ENCODE measurements around the gene STAMBPL1. TPM values are rescaled to one million over a fixed set of nuclear protein-coding genes. Genes with fewer than 3 reads are reported as not detected.

The STAMBPL1 gene
- total and polyA plus RNA-seq, 11 donors: 1.0 to 6.3 (median 3.3) TPM

DNA sequence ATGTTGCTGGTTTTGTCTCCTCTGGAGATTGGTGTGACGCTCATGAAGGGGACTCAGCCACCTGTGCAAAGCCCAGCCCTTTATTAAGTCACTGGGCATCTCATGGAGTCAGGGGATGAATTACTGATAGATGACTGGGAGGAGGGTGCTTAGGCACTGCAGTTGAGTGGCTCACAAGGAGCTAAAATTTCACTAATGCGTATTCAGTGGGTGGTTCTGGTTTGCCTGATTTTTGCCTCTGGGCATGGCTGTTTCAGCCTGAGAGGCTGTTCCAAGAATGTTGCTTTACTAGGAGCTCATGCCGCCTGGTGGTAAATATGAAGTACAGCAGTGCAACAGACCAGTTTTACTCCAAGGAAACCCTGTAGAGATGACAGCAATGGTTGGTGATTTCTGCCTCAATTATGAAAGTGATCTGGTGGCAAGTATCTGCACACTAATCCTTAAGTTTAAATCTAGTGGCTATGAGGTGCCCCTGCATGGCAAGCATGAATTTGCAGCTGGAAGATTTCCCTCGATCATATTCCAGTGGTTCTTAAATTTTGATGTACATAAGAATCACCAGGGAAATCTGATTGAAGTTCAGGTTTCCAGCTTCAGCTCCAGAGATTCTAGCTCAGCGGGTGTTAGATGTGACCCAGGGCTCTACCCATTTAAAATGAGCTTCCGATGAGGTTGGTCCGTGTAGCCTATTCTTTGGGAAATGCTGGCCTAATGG lies 52.7 kb downstream of the STAMBPL1 start:
- DNase-seq: peak in 4 of 5 donors; percentile 50 to 62 (median 56)
- intact Hi-C loops (cut with DNase I): loop anchor here in 9 of 10 donors (1.0 to 5.0 kb wide), 5 partner anchors 50 to 99 kb away; partner anchors contain the start of gene STAMBPL1 (in 2 of the 9)
- Histone ChIP-seq H3K27ac (peak overlapping the region in 8 of 12 donors; percentile 22 to 78 (median 40)), H3K4me3 (no peak overlapping the region), H3K4me1 (peaks cover 0 to 52% (median 12%) of the 10 kb centered on the region in 12 donors), H3K27me3 (no peaks in the 10 kb centered on the region), H3K9me3 (no peaks in the 10 kb centered on the region), H3K36me3 (peaks cover 0 to 27% (median 12%) of the 10 kb centered on the region in 9 donors)
- 52 to 55% (median 53%) methylated on average over 7 of the region's 7 CpGs for WGBS, 4 donors
- ATAC-seq: peak; percentile 72 to 85 (median 78)
- TF ChIP-seq, protein P1, sequence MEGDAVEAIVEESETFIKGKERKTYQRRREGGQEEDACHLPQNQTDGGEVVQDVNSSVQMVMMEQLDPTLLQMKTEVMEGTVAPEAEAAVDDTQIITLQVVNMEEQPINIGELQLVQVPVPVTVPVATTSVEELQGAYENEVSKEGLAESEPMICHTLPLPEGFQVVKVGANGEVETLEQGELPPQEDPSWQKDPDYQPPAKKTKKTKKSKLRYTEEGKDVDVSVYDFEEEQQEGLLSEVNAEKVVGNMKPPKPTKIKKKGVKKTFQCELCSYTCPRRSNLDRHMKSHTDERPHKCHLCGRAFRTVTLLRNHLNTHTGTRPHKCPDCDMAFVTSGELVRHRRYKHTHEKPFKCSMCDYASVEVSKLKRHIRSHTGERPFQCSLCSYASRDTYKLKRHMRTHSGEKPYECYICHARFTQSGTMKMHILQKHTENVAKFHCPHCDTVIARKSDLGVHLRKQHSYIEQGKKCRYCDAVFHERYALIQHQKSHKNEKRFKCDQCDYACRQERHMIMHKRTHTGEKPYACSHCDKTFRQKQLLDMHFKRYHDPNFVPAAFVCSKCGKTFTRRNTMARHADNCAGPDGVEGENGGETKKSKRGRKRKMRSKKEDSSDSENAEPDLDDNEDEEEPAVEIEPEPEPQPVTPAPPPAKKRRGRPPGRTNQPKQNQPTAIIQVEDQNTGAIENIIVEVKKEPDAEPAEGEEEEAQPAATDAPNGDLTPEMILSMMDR (IDR thresholded peaks at IDR 0.05): peak; percentile 76 to 93 (median 90)
- TF ChIP-seq POLR2A (IDR thresholded peaks at IDR 0.05): no peak

DNA sequence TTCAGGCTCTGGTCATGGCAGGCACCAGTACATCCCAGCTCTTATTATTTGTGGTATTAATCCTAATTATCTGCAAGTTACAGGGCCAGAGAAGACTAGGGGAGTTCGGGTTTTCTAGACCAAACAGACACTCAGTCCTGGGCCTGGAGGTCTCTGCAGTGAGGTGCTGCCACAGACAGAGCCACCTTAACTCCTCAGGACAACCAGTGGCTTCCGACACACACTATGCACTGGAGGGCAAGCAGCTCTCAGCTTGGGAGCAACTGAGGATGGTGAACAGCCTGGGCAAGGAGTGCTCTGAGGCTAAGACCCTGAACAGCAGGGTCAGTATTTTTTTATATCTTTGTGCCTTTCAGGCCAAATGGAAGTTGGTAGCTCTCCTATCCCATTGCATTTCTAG lies 53.5 kb downstream of the STAMBPL1 start:
- ATAC-seq: no peak
- H3K9me3 ChIP-seq: no peaks in the 10 kb centered on the region

DNA sequence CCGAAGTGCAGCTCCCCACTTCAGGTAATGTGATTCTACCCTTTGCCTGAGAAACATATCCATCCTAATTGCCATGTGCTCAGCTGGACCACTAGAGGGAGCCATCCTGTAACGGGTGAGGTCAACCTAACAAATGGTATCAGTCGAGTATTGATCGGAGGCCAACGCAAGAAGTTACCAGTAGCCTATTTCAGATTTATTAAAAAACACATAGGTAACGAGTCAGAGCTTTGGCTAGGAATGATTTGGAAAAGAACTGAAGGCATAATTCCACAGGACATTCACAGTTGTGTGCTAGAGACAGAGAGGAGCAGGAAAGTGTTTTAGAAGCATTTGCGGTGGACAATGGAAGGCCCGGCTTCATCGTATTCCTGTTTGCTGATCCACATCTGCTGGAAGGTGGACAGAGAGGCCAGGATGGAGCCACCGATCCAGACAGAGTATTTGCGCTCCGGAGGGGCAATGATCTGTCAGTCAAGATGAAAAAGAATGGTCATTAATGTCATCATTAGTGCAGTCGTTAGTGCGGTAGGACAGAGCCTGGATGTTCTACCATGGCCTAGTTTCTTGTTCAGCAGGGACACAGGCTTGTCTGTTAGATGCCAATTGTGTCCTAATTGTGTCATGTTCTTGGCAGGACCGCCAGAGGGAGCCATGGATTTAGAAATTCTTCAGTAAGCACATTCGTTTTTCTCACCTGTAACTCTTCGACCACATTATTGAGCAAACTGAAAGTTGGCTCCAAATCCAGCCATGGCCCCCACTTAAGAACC lies 55.0 kb downstream of the STAMBPL1 start:
- H3K36me3 ChIP-seq: peaks cover 0 to 51% (median 36%) of the 10 kb centered on the region in 9 donors
- peaks cover 0 to 33% (median 12%) of the 10 kb centered on the region in 12 donors for H3K4me1 ChIP-seq
- peak overlapping the region in 2 of 12 donors; percentile 6 to 13 for H3K4me3 ChIP-seq
- H3K9me3 ChIP-seq: no peaks in the 10 kb centered on the region
- TF ChIP-seq POLR2A (IDR thresholded peaks at IDR 0.05): no peak
- TF ChIP-seq, protein P1 (IDR thresholded peaks at IDR 0.05): peak; percentile 63 to 91 (median 77)
- DNase-seq (peak; percentile 61 to 80 (median 74)), ATAC-seq (peak; percentile 52 to 72 (median 66))
- 35 to 42% (median 39%) methylated on average over 16 to 17 of the region's 17 CpGs for WGBS, 4 donors
- no peaks in the 10 kb centered on the region for H3K27me3 ChIP-seq
- intact Hi-C loops (cut with DNase I): loop anchor here (1.0 to 5.0 kb wide), 15 partner anchors 51 to 284 kb away; partner anchors contain the start of gene STAMBPL1 (in 2 of the 10)
- H3K27ac ChIP-seq: peak overlapping the region in 9 of 12 donors; percentile 43 to 78 (median 57)

More for the DNA sequence above, 53.5 kb downstream of the STAMBPL1 start:
- Histone ChIP-seq H3K4me1 (peaks cover 0 to 44% (median 12%) of the 10 kb centered on the region in 12 donors), H3K27me3 (no peaks in the 10 kb centered on the region), H3K36me3 (peaks cover 0 to 35% (median 21%) of the 10 kb centered on the region in 9 donors), H3K4me3 (no peak overlapping the region), H3K27ac (peak overlapping the region in 1 of 12 donors; percentile 78)
- 87 to 91% (median 89%) methylated on average over 2 of the region's 2 CpGs for WGBS, 4 donors
- TF ChIP-seq, protein P1 (IDR thresholded peaks at IDR 0.05): no peak
- no peak for TF ChIP-seq POLR2A (IDR thresholded peaks at IDR 0.05)
- intact Hi-C loops (cut with DNase I): loop anchor here in 5 of 10 donors (1.0 to 5.0 kb wide), 3 partner anchors 51 to 97 kb away; partner anchors contain the start of gene STAMBPL1 (in 2 of the 5)
- no peak for DNase-seq

Measured in heart left ventricle (tissue), 16 donors.